ENCODE results near the gene PTHLH. TPM values are rescaled to one million over a fixed set of nuclear protein-coding genes. Genes with fewer than 3 reads are reported as not detected.

Gene PTHLH
- total and polyA plus RNA-seq, 2 donors (not counting 1 experiment from before 2014, with no cell fraction given): not detected

DNA sequence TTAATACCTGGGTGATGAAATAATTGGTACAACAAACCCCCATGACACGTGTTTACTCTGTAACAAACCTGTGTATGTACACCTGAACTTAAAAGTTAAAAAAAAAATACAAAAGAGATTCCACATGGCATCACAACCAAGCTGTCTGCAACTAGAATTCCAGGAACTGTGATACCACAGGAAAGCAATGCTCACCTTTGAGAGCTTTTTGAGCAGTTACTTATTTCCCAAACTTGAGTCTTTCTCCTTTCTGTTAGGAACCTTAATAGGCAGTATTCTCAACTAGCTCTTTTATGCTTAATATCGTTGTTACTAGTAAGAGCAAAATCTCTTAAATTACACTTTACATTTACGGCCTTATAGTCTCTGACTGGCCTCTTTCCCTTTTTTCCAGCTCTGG lies 15.2 kb downstream of the PTHLH start:
- peaks cover 0 to 6% (median 3%) of the 10 kb centered on the region in 4 experiments for H3K27me3 ChIP-seq (replicated peaks in 1 of 4; ENCODE audit: control extremely low read depth in 1 of 4, control insufficient read depth in 3 of 4, insufficient read depth in 4 of 4, low read length in 3 of 4)
- Mint-ChIP-seq H3K27ac (no peak overlapping the region), H3K27me3 (peaks cover 33% of the 10 kb centered on the region), H3K9me3 (ENCODE audit: insufficient read depth) (no peaks in the 10 kb centered on the region), H3K4me1 (no peaks in the 10 kb centered on the region), H3K4me3 (no peak overlapping the region)
- no peak overlapping the region for H2AFZ ChIP-seq (ENCODE audit: insufficient read depth, low read depth, low read length, poor library complexity, severe bottlenecking)
- ChIA-PET POLR2A (no interaction called here), CTCF (interaction anchor here (0.6 kb wide), 1 partner anchor 10 kb away, joined by 3 read pairs; no protein-coding TSS in a partner anchor)
- no peaks in the 10 kb centered on the region for H3K4me1 ChIP-seq (ENCODE audit: control insufficient read depth in 2 of 2, insufficient read depth in 2 of 2, low read length in 2 of 2)
- no peak overlapping the region for H3K4me3 ChIP-seq (ENCODE audit: control extremely low read depth in 1 of 5, extremely low read depth in 1 of 5, insufficient read depth in 1 of 5, low read depth in 2 of 5, low read length in 4 of 5)
- DNase-seq (no peak), ATAC-seq (ENCODE audit: low read depth) (no peak)
- intact Hi-C loops (cut with micrococcal nuclease): no loop called here
- no peaks in the 10 kb centered on the region for H3K36me3 ChIP-seq (replicated peaks in 1 of 2; ENCODE audit: control extremely low read depth in 1 of 2, control insufficient read depth in 1 of 2, extremely low read depth in 1 of 2, insufficient read depth in 2 of 2, low read length in 1 of 2)
- WGBS (ENCODE audit: insufficient coverage): 92% methylated on average over 2 of the region's 3 CpGs
- no peak overlapping the region for H3K27ac ChIP-seq (ENCODE audit: low read length in 2 of 2)
- no peaks in the 10 kb centered on the region for H3K79me2 ChIP-seq (ENCODE audit: control insufficient read depth, insufficient read depth, low read length)
- no peak overlapping the region for H3K4me2 ChIP-seq (replicated peaks; ENCODE audit: low read depth, low read length, poor library complexity, severe bottlenecking)
- no peak overlapping the region for H3K9ac ChIP-seq (ENCODE audit: low read length)
- no peaks in the 10 kb centered on the region for H4K20me1 ChIP-seq (ENCODE audit: control insufficient read depth, insufficient read depth, low read length, poor library complexity, severe bottlenecking)
- TF ChIP-seq, protein P1, sequence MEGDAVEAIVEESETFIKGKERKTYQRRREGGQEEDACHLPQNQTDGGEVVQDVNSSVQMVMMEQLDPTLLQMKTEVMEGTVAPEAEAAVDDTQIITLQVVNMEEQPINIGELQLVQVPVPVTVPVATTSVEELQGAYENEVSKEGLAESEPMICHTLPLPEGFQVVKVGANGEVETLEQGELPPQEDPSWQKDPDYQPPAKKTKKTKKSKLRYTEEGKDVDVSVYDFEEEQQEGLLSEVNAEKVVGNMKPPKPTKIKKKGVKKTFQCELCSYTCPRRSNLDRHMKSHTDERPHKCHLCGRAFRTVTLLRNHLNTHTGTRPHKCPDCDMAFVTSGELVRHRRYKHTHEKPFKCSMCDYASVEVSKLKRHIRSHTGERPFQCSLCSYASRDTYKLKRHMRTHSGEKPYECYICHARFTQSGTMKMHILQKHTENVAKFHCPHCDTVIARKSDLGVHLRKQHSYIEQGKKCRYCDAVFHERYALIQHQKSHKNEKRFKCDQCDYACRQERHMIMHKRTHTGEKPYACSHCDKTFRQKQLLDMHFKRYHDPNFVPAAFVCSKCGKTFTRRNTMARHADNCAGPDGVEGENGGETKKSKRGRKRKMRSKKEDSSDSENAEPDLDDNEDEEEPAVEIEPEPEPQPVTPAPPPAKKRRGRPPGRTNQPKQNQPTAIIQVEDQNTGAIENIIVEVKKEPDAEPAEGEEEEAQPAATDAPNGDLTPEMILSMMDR (IDR thresholded peaks at IDR 0.05): no peak
- no peak for TF ChIP-seq EZH2 (IDR thresholded peaks at IDR 0.05; ENCODE audit: borderline replicate concordance, insufficient read depth, low read depth, low read length, poor library complexity, severe bottlenecking)
- H3K9me3 ChIP-seq (ENCODE audit: control extremely low read depth in 1 of 3, control insufficient read depth in 2 of 3, insufficient read depth in 1 of 3, low read length in 2 of 3): no peaks in the 10 kb centered on the region

DNA sequence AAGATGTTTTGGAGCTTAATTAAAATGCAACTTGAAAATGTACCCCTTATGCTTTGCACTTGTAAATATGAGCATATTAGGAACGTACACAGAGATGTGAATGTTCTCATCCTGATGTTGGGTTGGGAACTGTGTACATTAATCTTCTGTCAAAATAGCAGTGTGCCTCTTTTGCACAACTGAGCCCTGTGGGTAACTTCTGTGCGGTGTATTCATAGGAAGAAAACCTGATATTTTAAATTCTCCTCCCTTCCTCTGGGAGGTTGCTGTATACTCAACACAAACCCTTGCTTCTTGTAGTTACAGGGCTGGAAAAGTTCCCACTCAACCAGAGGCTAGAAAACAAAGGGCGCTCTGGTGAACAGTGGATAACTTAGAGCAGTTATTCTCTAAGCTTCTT lies 18.7 kb downstream of the PTHLH start:
- Mint-ChIP-seq H3K4me3 (no peak overlapping the region), H3K27ac (no peak overlapping the region), H3K9me3 (ENCODE audit: insufficient read depth) (no peaks in the 10 kb centered on the region), H3K4me1 (no peaks in the 10 kb centered on the region), H3K27me3 (peaks cover 13% of the 10 kb centered on the region)
- Histone ChIP-seq H3K4me2 (replicated peaks; ENCODE audit: low read depth, low read length, poor library complexity, severe bottlenecking) (no peak overlapping the region), H3K9me3 (ENCODE audit: control extremely low read depth in 1 of 3, control insufficient read depth in 2 of 3, insufficient read depth in 1 of 3, low read length in 2 of 3) (no peaks in the 10 kb centered on the region), H3K4me1 (ENCODE audit: control insufficient read depth in 2 of 2, insufficient read depth in 2 of 2, low read length in 2 of 2) (no peaks in the 10 kb centered on the region), H2AFZ (ENCODE audit: insufficient read depth, low read depth, low read length, poor library complexity, severe bottlenecking) (no peak overlapping the region), H3K79me2 (ENCODE audit: control insufficient read depth, insufficient read depth, low read length) (no peaks in the 10 kb centered on the region), H3K4me3 (ENCODE audit: control extremely low read depth in 1 of 5, extremely low read depth in 1 of 5, insufficient read depth in 1 of 5, low read depth in 2 of 5, low read length in 4 of 5) (no peak overlapping the region), H3K27me3 (replicated peaks in 1 of 4; ENCODE audit: control extremely low read depth in 1 of 4, control insufficient read depth in 3 of 4, insufficient read depth in 4 of 4, low read length in 3 of 4) (peaks cover 0 to 3% (median 3%) of the 10 kb centered on the region in 4 experiments), H4K20me1 (ENCODE audit: control insufficient read depth, insufficient read depth, low read length, poor library complexity, severe bottlenecking) (no peaks in the 10 kb centered on the region), H3K27ac (ENCODE audit: low read length in 2 of 2) (no peak overlapping the region), H3K9ac (ENCODE audit: low read length) (no peak overlapping the region), H3K36me3 (replicated peaks in 1 of 2; ENCODE audit: control extremely low read depth in 1 of 2, control insufficient read depth in 1 of 2, extremely low read depth in 1 of 2, insufficient read depth in 2 of 2, low read length in 1 of 2) (no peaks in the 10 kb centered on the region)
- TF ChIP-seq, protein P1 (IDR thresholded peaks at IDR 0.05): no peak
- intact Hi-C loops (cut with micrococcal nuclease): no loop called here
- DNase-seq (no peak), ATAC-seq (ENCODE audit: low read depth) (no peak)
- ChIA-PET CTCF (no interaction called here), POLR2A (no interaction called here)
- 100% methylated on average over 2 of the region's 3 CpGs for WGBS (ENCODE audit: insufficient coverage)

All from B cell (primary cell).